ENCODE measurements around the gene KRTAP5-10.
"Not testable (repeated sequence)": the region's sequence is repeated elsewhere in the genome, so short reads cannot be mapped to it uniquely, and the experiment has no call there.

- TF ChIP-seq CTCF (IDR thresholded peaks at IDR 0.05 in 4 of 5, conservative IDR thresholded peaks at IDR 0.05 in 1 of 5); POLR2A (IDR thresholded peaks at IDR 0.05): not testable (repeated sequence)
These were observed 48.6 kb downstream of the KRTAP5-10 start for GRCh38 chr11:71613931-71614330.
